GM23248 (cell line): ENCODE data around the gene FAM149A. TPM values are rescaled to one million over a fixed set of nuclear protein-coding genes. Genes with fewer than 3 reads are reported as not detected.

Experiments
- DNase-seq: peaks from one replicate; pipeline ENCODE4 v3.0.0-alpha.2; 2015
- H2AFZ ChIP-seq: fragments of 200-600 bp; sonication (generic); 2 replicates; pipeline ENCODE4 v1.6.1; 2016; ENCODE audit warnings: antibody characterized with exemption
- H3F3A ChIP-seq: fragments of 200-600 bp; sonication (generic); 2 replicates; pipeline ENCODE4 v1.6.1; 2016; ENCODE audit warnings: mild to moderate bottlenecking, antibody characterized with exemption, mixed run types; ENCODE audit not compliant: insufficient read depth
- H3K27ac ChIP-seq: fragments of 200-600 bp; sonication (generic); 2 replicates; pipeline ENCODE4 v1.5.1; 2016; ENCODE audit warnings: mild to moderate bottlenecking
- H3K27me3 ChIP-seq: fragments of 200-600 bp; sonication (generic); replicated peaks from 2 replicates; pipeline ENCODE4 v1.6.1; 2016; ENCODE audit warnings: mild to moderate bottlenecking; ENCODE audit not compliant: insufficient read depth
- H3K36me3 ChIP-seq: fragments of 200-600 bp; sonication (generic); 2 replicates; pipeline ENCODE4 v1.6.1; 2016; ENCODE audit warnings: low read depth, mild to moderate bottlenecking
- H3K4me1 ChIP-seq: fragments of 200-600 bp; sonication (generic); 2 replicates; pipeline ENCODE4 v1.6.1; 2016; ENCODE audit warnings: mild to moderate bottlenecking; ENCODE audit not compliant: insufficient read depth
- H3K4me2 ChIP-seq: fragments of 200-600 bp; sonication (generic); one replicate; pipeline ENCODE4 v1.6.1; 2016; ENCODE audit warnings: mild to moderate bottlenecking; ENCODE audit not compliant: unreplicated experiment
- H3K4me3 ChIP-seq: fragments of 200-600 bp; sonication (generic); 2 replicates; pipeline ENCODE4 v1.5.1; 2016; ENCODE audit warnings: mild to moderate bottlenecking
- H3K79me2 ChIP-seq: fragments of 200-600 bp; sonication (generic); 2 replicates; pipeline ENCODE4 v1.6.1; 2016; ENCODE audit warnings: mild to moderate bottlenecking; ENCODE audit not compliant: insufficient read depth
- H3K9ac ChIP-seq: fragments of 200-600 bp; sonication (generic); 2 replicates; pipeline ENCODE4 v1.6.1; 2016; ENCODE audit warnings: mild to moderate bottlenecking
- H3K9me2 ChIP-seq: fragments of 200-600 bp; sonication (generic); 2 replicates; pipeline ENCODE4 v1.6.1; 2016; ENCODE audit warnings: mixed run types, mild to moderate bottlenecking, moderate library complexity; ENCODE audit not compliant: insufficient read depth
- H3K9me3 ChIP-seq: fragments of 200-600 bp; sonication (generic); one replicate; pipeline ENCODE4 v1.6.1; 2017; ENCODE audit warnings: low read depth
- H4K20me1 ChIP-seq: fragments of 200-600 bp; sonication (generic); 2 replicates; pipeline ENCODE4 v1.6.0; 2016; ENCODE audit not compliant: insufficient read depth
- EZH2 ChIP-seq: fragments of 200-600 bp; sonication (generic); IDR thresholded peaks from 2 replicates; pipeline ENCODE4 v1.6.1; 2018; ENCODE audit warnings: antibody characterized with exemption, mild to moderate bottlenecking; ENCODE audit not compliant: insufficient read depth, poor library complexity, severe bottlenecking
- EZH2phosphoT487 ChIP-seq: fragments of 200-600 bp; sonication (generic); IDR thresholded peaks from 2 replicates; pipeline ENCODE4 v1.6.1; 2018; ENCODE audit warnings: antibody characterized with exemption, moderate library complexity, mild to moderate bottlenecking, low read depth; ENCODE audit not compliant: insufficient read depth
- WGBS, 2 experiments: methylation state at CpG; one replicate each; pipeline ENCODE4 v1.1.6; 2015 to 2017; ENCODE audit warnings: low lambda C conversion rate in 2 of 2, low coverage in 1 of 2; ENCODE audit errors: missing lambda C conversion rate in 2 of 2; 5-methylcytosine and 5-hydroxymethylcytosine counted together
- in situ Hi-C: fragments of 300-500 bp; cut with MboI; formaldehyde crosslinking; loops from 2 replicates; pipeline ENCODE4 v1.15.0; 2020
- polyA plus RNA-seq: library from polyadenylated mRNA; unstranded; fragments of >200 nt; fragmentation: Nextera tagmentation; extraction: Ambion mirVana; gene quantifications from 2 replicates; pipeline ENCODE4 v1.2.1, GENCODE V29; 2016
- total RNA-seq: library from RNA; depleted of rRNA; stranded (reverse); fragments of >200 nt; shearing (Covaris generic); gene quantifications from 2 replicates; pipeline ENCODE4 v1.2.3, GENCODE V29; 2014

Gene FAM149A
- total and polyA plus RNA-seq, 2 experiments from 2014 or later: 1.2 to 3.4 TPM

- TF ChIP-seq EZH2phosphoT487: no peak
- no peak for TF ChIP-seq EZH2
- Histone ChIP-seq H4K20me1 (no peaks in the 10 kb centered on the region), H3K9me3 (no peaks in the 10 kb centered on the region), H2AFZ (peak overlapping the region; percentile 96), H3K9me2 (no peaks in the 10 kb centered on the region), H3K36me3 (no peaks in the 10 kb centered on the region), H3K4me1 (no peaks in the 10 kb centered on the region), H3F3A (no peaks in the 10 kb centered on the region), H3K27me3 (no peaks in the 10 kb centered on the region), H3K4me2 (peak overlapping the region; percentile 96), H3K79me2 (no peaks in the 10 kb centered on the region), H3K9ac (peak overlapping the region; percentile 68), H3K27ac (no peak overlapping the region), H3K4me3 (peak overlapping the region; percentile 84)
- WGBS, 2 experiments: 34% methylated on average over 9 of the region's 9 CpGs
- in situ Hi-C loops: no loop called here
- peak; percentile 64 for DNase-seq
Measured at GRCh38 chr4:186067757-186068385, 36.6 kb upstream of the FAM149A start.

GRCh38 chr4:186068581-186069348 is 35.7 kb upstream of the FAM149A start, which contains the start of gene TLR3:
Gene TLR3, plus strand, starts transcription at chr4:186069156. Its CDS starts 7,464 bp downstream, at chr4:186076620.
- Histone ChIP-seq H3K27me3 (no peaks in the 10 kb centered on the region), H3K9me2 (no peaks in the 10 kb centered on the region), H3K9ac (peak within 1 kb of the TSS; percentile 68), H3K27ac (no peak within 1 kb of the TSS), H3K4me3 (peak within 1 kb of the TSS; percentile 84), H2AFZ (peak within 1 kb of the TSS; percentile 96), H3K36me3 (no peaks in the 10 kb centered on the region), H3K4me2 (peak within 1 kb of the TSS; percentile 96), H4K20me1 (no peaks in the 10 kb centered on the region), H3F3A (no peaks in the 10 kb centered on the region), H3K4me1 (no peaks in the 10 kb centered on the region), H3K9me3 (no peaks in the 10 kb centered on the region), H3K79me2 (no peaks in the 10 kb centered on the region)
- peak; percentile 61 for DNase-seq
- TF ChIP-seq EZH2phosphoT487 (no peak), EZH2 (no peak)
- WGBS, 2 experiments: 1 to 2% methylated on average over 12 of the region's 12 CpGs
- in situ Hi-C loops: no loop called here

GRCh38 chr4:186069729-186070128 is 34.8 kb upstream of the FAM149A start:
- H3K36me3 ChIP-seq: no peaks in the 10 kb centered on the region
- peak overlapping the region; percentile 68; the same call in 1 of the 2 replicates for H3K9ac ChIP-seq
- TF ChIP-seq EZH2 (no peak), EZH2phosphoT487 (no peak)
- no peaks in the 10 kb centered on the region for H4K20me1 ChIP-seq
- no peaks in the 10 kb centered on the region for H3F3A ChIP-seq
- no peak overlapping the region for H3K27ac ChIP-seq
- H3K27me3 ChIP-seq: no peaks in the 10 kb centered on the region
- in situ Hi-C loops: no loop called here
- H3K9me2 ChIP-seq: no peaks in the 10 kb centered on the region
- DNase-seq: no peak
- H3K4me2 ChIP-seq: peak overlapping the region; percentile 96
- no peaks in the 10 kb centered on the region for H3K79me2 ChIP-seq
- WGBS, 2 experiments: 32 to 37% methylated on average over 4 of the region's 4 CpGs
- peak overlapping the region; percentile 96 for H2AFZ ChIP-seq
- peak overlapping the region; percentile 84 for H3K4me3 ChIP-seq
- H3K4me1 ChIP-seq: no peaks in the 10 kb centered on the region
- no peaks in the 10 kb centered on the region for H3K9me3 ChIP-seq

GRCh38 chr4:186072516-186072915 is 32.0 kb upstream of the FAM149A start:
- Histone ChIP-seq H4K20me1 (no peaks in the 10 kb centered on the region), H2AFZ (no peak overlapping the region), H3K9me2 (no peaks in the 10 kb centered on the region), H3F3A (no peaks in the 10 kb centered on the region), H3K27me3 (no peaks in the 10 kb centered on the region), H3K4me2 (no peak overlapping the region), H3K79me2 (no peaks in the 10 kb centered on the region), H3K9ac (no peak overlapping the region), H3K9me3 (no peaks in the 10 kb centered on the region), H3K36me3 (no peaks in the 10 kb centered on the region), H3K4me3 (no peak overlapping the region), H3K4me1 (no peaks in the 10 kb centered on the region), H3K27ac (no peak overlapping the region)
- DNase-seq: no peak
- TF ChIP-seq EZH2phosphoT487 (no peak), EZH2 (no peak)
- in situ Hi-C loops: no loop called here
- 84 to 86% methylated on average over 10 of the region's 10 CpGs for WGBS, 2 experiments
